ENCODE data around the gene LENG8.
"Not testable (repeated sequence)": the region's sequence is repeated elsewhere in the genome, so short reads cannot be mapped to it uniquely, and the experiment has no call there.

LENG8 gene

GRCh38 chr19:54462655-54463530 is 13.9 kb downstream of the LENG8 start:
- DNase-seq = peak; percentile 81

DNA sequence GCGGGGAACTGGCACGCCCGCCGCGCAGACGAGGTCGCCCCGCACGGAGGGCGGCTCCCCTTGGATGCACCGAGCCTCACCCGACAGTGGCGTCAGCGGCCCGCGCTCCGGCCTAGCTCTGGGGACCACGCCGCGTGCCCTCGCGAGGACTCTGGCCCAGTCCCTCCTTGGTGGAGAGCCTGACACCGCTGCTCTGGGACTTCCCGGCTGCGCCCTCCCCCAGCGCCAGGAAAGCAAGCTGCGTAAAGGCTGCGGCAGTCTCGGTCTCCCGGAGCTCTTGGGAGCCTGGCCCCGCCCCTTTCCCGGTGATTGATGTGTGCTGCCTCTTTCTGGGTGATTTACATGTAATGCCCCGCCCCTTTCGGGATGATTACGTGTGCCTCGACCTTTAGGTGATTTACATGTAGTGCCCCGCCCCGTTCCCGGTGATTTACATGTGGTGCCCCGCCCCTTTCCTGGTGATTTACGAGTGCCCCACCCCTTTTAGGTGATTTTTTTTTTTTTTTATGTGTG is 14.6 kb downstream of the LENG8 start, which contains the start of gene LENG9:
TSS of gene LENG9 (minus strand) at position 248 of the 513 bp plus-strand sequence. CDS start 252 bp downstream, outside the sequence.
- DNase-seq = peak; percentile 99

DNA sequence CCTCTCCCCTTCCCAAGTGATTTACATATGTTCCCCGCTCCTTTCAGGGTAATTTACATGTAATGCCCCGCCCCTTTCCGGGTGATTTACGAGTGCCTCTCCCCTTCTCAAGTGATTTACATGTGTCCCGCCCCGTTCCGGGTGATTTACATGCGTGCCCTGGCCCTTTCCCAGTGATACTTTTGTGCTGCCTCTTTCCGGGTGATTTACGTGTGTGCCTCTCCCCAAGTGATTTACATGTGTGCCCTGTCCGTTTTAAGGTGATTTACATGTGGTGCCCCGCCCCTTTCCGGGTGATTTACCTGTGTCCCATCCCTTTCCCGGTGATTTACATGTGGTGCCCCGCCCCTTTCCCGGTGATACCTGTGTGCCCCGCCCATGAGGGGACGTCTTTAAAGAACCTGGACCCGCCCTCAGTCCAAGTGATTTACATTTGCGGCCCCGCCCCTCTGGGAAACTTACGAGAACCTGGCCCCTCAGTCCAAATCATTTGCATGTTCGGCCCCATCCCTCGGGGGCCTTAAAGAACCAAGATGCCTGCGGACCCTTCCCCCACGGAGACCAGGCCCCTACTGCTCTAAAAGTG is 15.1 kb downstream of the LENG8 start:
- peak; percentile 80 for DNase-seq

DNA sequence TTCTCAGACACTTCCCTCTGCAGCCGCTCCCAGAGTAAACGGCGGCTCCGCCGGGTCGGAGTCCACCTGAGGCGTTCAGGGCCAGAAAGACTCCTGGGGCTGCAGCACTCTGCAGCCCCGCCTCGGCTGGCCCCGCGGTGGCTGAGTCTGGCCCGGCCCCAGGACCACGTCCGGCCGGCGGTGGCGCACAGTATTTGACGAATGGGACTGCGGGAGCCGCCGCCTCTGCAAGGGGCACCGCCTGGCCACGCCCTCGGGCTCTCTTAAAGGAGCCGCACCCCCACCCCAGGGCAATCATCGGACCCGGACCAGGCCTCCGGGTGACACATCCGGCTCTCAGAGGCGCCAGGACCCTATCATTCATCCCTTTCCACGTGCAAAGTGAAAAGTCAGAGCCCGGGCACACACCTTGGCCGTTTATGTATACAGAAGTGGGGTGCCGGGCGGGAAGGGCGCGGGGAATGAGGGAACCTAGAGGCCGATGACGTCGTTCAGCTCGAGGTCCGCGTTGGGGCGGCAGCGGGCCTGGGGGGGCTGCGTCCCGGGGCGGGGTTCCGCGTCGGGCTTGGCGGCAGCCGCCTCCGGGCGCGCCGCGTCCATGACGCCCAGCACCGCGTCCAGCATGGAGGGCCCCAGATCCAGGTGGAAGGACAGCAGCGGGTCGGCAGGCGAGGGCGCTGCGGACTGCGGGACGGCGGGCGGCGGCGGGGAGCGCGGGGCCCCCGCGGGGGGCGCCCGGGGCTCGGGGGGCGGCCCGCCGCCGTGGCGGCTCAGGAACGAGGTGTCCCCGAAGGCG is 15.8 kb downstream of the LENG8 start:
- DNase-seq = peak; percentile 87

GRCh38 chr19:54465426-54466109 is 16.6 kb downstream of the LENG8 start:
- no peak for DNase-seq

DNA sequence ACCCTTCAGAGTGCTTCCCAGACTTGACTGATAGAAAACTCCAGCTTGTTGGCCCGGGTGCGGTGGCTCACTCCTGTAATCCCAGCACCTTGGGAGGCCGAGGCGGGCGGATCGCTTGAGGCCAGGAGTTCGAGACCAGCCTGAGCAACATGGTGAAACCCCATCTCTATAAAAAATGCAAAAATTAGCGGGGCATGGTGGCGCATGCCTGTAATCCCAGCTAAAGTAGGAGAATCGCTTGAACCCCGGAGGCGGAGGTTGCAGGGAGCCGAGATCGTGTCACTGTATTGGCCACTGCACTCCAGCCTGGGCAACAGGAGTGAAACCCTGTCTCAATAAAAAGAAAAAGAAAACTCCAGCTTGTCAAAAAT is 17.1 kb downstream of the LENG8 start:
- not testable (repeated sequence) for DNase-seq

- DNase-seq = no peak
Observed at GRCh38 chr19:54469496-54469934, 20.5 kb downstream of the LENG8 start.

DNA sequence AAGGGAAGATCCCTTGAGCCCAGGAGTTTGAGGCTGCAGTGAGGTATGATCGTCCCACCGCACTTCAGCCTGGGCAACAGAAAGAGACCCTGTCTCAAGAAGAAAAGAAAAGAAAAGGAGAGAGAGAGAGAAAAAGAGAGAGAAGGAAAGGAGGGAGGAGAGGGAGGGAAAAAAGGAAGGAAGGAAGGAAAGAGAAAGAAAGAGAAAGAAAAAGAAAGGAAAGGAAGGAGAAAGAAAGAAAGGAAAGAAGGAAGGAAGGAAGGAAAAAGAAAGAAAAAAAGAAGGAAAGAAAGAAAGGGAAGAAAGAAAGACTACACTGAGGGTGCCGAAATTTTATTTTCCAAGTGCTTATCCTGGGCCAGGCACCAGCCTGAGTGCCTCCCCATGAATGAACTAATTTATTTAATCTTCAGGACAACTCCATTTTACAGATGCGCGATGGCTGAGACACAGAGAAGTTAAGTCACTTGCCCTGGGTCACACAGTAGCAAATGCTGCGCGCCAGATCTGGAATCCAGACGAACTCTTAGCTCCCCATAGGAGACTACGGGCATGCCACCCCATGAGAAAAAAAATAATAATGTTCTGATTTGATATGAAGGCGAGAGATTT is 21.4 kb downstream of the LENG8 start:
- no peak for DNase-seq

DNA sequence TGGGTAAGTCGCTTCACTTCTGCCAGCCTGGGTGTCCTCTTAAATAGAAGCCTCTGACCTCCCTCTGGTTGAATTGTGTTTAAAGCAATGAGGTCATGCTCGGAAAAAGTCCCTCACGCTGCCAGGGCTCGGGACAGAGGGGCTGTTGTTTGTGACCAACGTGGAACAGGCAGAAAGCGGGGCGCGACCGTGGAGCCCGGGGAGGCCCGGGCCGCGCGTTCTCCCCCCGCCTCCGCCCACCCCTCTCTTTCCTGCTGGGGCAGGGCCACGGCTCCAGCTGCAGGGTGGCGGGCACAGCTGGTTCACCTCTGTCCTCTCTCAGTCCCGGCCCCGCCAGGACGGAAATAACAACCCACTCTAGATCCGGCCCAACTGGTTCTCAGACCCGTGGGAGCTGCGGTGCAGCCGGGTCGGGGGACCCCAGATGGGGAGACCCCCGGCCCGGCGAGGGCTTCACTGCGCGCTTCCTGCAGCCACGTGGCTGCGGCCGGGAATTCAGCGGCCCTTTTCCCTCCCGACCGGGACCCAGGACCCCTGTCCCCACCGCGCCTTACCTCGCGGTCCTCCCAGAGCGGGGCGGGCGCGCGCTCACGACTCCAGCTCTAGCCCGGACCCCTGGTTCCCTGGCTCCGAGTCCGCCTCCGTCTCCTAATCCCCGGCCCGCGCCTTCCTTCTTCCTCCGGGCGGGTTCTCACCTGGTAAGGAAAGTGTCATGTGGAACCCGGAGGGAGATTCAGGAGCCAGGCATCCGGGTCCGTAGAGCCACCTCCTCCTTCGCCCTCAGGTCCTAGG is 22.2 kb downstream of the LENG8 start:
- DNase-seq = no peak

DNA sequence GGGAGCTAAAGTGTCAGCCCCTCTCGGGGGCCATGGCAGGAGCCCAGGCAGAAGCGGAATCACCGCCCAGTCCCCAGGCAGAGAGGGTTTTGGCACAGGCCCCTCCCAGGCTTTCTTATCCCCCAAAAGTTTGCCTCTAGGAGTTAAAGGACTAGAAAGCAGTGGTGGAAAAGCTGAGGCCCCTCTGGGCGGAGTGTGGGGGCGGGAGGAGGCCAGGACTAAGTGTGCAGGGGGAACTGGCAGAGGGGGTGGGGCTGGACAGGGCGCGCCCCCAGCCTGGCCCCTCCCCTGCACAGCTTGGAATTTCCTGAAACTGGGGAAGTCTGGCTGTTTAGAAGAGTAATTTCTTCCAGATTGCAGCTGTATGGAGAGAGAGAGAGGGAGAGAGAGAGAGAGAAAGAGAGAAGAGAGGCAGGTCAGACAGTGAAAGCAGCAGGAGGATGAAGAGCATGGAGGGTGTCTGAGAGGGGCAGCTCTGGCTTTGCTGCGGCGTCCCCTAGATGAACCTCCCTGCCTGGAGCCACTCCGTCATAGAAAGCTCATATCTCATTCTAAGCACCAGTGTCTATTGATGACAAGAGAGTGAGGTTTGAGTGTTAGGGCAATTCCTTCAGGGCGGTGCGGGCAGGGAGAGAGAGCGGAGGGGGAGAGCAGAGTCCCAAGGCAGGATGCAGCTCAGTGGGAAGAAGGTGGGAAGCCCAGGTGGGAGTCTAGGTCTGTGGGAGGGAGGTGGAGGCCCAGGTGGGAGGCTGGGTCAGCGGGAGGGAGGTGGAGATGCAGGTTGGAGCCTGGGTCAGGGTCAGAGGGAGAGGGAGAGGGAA is 24.3 kb downstream of the LENG8 start, which contains the start of gene CDC42EP5:
TSS of gene CDC42EP5 (minus strand) at position 226 of the 821 bp plus-strand sequence. CDS start 7,749 bp downstream, outside the sequence.
- peak; percentile 93 for DNase-seq

GRCh38 chr19:54473892-54474372 is 24.9 kb downstream of the LENG8 start:
- no peak for DNase-seq

- DNase-seq = no peak
Observed at GRCh38 chr19:54475706-54476105, 26.7 kb downstream of the LENG8 start.

DNA sequence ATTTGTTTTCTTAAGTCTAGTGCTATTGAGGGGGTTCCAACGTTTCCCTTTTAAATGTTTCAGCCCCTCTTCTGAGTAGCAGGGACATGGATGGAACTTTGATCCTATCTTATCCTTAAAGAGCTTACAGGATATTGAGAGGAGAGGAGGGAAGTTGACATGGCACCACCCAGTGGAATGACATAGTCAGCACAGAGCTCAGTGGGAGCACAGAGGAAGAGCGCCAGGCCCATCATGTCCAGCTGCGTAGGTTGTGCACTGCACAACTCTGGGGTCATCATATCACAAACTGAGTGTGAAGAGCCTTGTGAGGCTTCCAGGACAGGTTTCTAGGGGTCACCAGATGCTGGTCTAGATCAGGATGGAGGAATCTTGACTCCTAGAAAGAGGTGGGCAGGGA is 28.7 kb downstream of the LENG8 start:
- no peak for DNase-seq

DNA sequence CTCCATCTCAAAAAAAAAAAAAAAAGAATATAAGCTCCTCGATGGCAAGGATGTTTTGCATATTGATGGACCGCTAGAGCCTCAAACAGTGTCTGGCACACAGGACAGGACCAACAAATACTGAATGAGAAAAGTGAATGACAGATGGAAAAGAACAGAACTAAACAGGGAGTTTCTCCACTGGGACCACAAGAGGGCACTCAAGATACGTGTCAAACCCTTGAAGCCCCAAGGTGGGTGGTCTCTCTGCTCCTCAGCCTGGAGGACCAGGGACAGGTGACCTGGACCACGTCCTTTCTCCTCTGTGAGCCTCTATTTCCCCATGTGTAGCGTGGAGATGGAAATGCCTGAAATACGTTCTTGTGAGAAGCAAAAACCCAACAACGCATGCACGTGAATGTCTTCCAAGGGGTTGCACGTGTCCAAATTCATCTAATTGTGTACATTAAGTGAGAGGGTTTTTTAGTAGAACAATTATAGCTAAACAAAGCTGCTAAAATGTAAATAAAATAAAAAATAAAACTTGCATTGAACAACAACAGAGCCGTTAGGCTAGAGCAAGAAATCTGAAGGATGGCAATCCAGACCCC is 29.8 kb downstream of the LENG8 start:
- peak; percentile 55 for DNase-seq

DNA sequence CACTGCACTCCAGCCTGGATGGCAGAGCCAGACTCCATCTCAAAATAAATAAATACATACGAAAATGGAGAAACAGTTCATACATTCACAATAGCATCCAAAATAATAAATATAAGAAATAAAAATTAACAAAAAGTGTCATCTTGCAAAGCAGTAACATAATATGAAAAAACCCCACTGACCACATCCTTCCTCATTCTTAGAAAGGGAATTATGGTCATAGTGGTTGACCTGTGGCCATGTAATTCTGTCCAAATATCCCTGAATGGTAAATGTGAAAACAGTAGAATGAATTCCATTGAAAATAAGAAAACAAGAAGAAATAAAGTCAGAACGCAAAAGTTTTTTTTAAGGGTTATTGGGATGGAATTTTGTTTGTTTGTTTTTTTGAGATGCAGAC is 31.1 kb downstream of the LENG8 start:
- no peak for DNase-seq

DNA sequence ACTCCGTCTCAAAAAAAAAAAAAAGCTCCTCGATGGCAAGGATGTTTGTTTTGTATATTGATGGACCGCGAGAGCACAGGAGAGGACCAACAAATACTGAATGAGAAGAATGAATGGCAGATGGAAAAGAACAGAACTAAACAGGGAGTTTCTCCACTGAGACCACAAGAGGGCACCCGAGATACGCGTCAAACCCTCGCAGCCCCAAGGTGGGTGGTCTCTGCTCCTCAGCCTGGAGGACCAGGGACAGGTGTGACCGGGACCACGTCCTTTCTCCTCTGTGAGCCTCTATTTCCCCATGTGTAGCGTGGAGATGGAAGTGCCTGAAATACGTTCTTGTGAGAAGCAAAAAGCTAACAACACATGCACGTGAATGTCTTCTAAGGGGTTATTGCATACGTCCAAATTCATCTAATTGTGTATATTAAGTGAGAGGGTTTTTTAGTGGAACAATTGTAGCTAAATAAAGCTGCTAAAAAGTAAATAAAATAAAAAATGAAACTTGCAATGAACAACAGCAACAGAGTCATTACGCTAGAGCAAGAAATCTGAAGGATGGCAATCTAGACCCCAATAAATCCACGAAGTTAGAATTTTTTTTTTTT is 32.4 kb downstream of the LENG8 start:
- DNase-seq = peak; percentile 45

GRCh38 chr19:54482889-54483288 is 33.9 kb downstream of the LENG8 start:
- DNase-seq = no peak

- DNase-seq = no peak
Observed at GRCh38 chr19:54484451-54484850, 35.5 kb downstream of the LENG8 start.

- DNase-seq = no peak
Observed at GRCh38 chr19:54485851-54486250, 36.9 kb downstream of the LENG8 start.
